OCI-LY7 (cell line): ENCODE measurements around the gene CAB39. TPM values are rescaled to one million over a fixed set of nuclear protein-coding genes. Genes with fewer than 3 reads are reported as not detected.

Experiments
- BruUV-seq: library from RNA; stranded (reverse); fragments of 400-500 nt; replicated peaks from 2 replicates; lab custom pipeline; 2021; lab: Mats Ljungman, UMichigan
- CTCF ChIA-PET: fragments of 300-600 bp; sonication (Branson Sonifier 250); formaldehyde crosslinking; loops from one replicate; lab custom pipeline; 2022; ENCODE audit warnings: antibody characterized with exemption; ENCODE audit not compliant: unreplicated experiment; lab: Charles Lee
- POLR2A ChIA-PET: fragments of 300-600 bp; sonication (Branson Sonifier 250); formaldehyde crosslinking; loops from one replicate; lab custom pipeline; 2022; ENCODE audit warnings: antibody characterized with exemption; lab: Charles Lee
- DNase-seq: peaks from one replicate; pipeline ENCODE4 v3.0.0-alpha.2; 2015; ENCODE audit warnings: low spot score
- H2AFZ ChIP-seq: fragments of 200-600 bp; sonication (generic), shearing (Covaris generic); 2 replicates; pipeline ENCODE4 v1.6.1; 2014; ENCODE audit warnings: mild to moderate bottlenecking, antibody characterized with exemption, low read length, moderate library complexity
- H3K27ac ChIP-seq: fragments of 200-600 bp; sonication (generic); 2 replicates; pipeline ENCODE4 v1.5.1; 2014; ENCODE audit warnings: mixed run types, low read depth, mild to moderate bottlenecking, moderate library complexity, low read length, inconsistent platforms; ENCODE audit not compliant: poor library complexity, severe bottlenecking
- H3K36me3 ChIP-seq: fragments of 200-600 bp; sonication (generic); 2 replicates; pipeline ENCODE4 v1.6.1; 2014; ENCODE audit warnings: mild to moderate bottlenecking, antibody characterized with exemption, low read length, moderate library complexity, mixed read lengths; ENCODE audit not compliant: insufficient read depth
- H3K4me1 ChIP-seq: fragments of 200-600 bp; sonication (generic); 2 replicates; pipeline ENCODE4 v1.5.1; 2014; ENCODE audit warnings: mild to moderate bottlenecking, low read length; ENCODE audit not compliant: insufficient read depth, poor library complexity, severe bottlenecking
- H3K4me2 ChIP-seq: fragments of 200-600 bp; sonication (generic); 2 replicates; pipeline ENCODE4 v1.6.1; 2014; ENCODE audit warnings: mild to moderate bottlenecking, low read length
- H3K4me3 ChIP-seq: fragments of 200-600 bp; sonication (generic); 2 replicates; pipeline ENCODE4 v1.5.1; 2014; ENCODE audit warnings: mild to moderate bottlenecking, low read depth, low read length; ENCODE audit not compliant: poor library complexity, severe bottlenecking
- H3K79me2 ChIP-seq: fragments of 200-600 bp; sonication (generic); 2 replicates; pipeline ENCODE4 v1.6.1; 2016; ENCODE audit warnings: low read depth, mild to moderate bottlenecking, low read length, moderate library complexity, mixed read lengths; ENCODE audit not compliant: insufficient read depth
- H3K9me2 ChIP-seq: fragments of 200-600 bp; sonication (generic); 2 replicates; pipeline ENCODE4 v1.6.1; 2016; ENCODE audit warnings: mild to moderate bottlenecking, low read length, mixed read lengths; ENCODE audit not compliant: insufficient read depth
- H3K9me3 ChIP-seq: fragments of 200-600 bp; sonication (generic); 2 replicates; pipeline ENCODE4 v1.6.1; 2014; ENCODE audit warnings: mild to moderate bottlenecking, mixed run types, low read length, mixed read lengths
- H4K20me1 ChIP-seq: fragments of 200-600 bp; sonication (generic); 2 replicates; pipeline ENCODE4 v1.6.1; 2014; ENCODE audit warnings: mild to moderate bottlenecking, antibody characterized with exemption, low read length, moderate library complexity, mixed read lengths; ENCODE audit not compliant: insufficient read depth
- EZH2phosphoT487 ChIP-seq: fragments of 200-600 bp; sonication (generic); IDR thresholded peaks from 2 replicates; pipeline ENCODE4 v1.6.1; 2018; ENCODE audit warnings: low read depth, borderline replicate concordance, mild to moderate bottlenecking, mixed run types, antibody characterized with exemption, low read length, moderate library complexity, mixed read lengths
- intact Hi-C: fragments of 100-400 bp; cut with micrococcal nuclease; formaldehyde crosslinking; loops from one replicate; pipeline ENCODE4 v1.10.0; 2022; ENCODE audit not compliant: unreplicated experiment
- total RNA-seq, 2 experiments: library from RNA; depleted of rRNA in 1 of 2; stranded (reverse); fragments of >200 nt in 1 of 2; shearing (Covaris generic) in 1 of 2; gene quantifications; 2 replicates each; pipeline ENCODE4 v1.2.3, GENCODE V29; 2014 to 2022
- TF ChIP-seq, protein P1 (sequence below): fragments of 200-600 bp; sonication (generic); conservative IDR thresholded peaks from 2 replicates; pipeline ENCODE4 v1.5.1; 2014; ENCODE audit warnings: mild to moderate bottlenecking, antibody characterized with exemption, low read length, moderate library complexity, mixed read lengths

CAB39 gene
- total RNA-seq, 2 experiments from 2014 or later: 39.3 to 53.4 TPM

- POLR2A ChIA-PET: no interaction called here
- H3K36me3 ChIP-seq: peaks cover 76% of the 10 kb centered on the region
- H3K4me3 ChIP-seq: no peak overlapping the region
- H3K4me1 ChIP-seq: no peaks in the 10 kb centered on the region
- BruUV-seq: no TSS peak
- no peaks in the 10 kb centered on the region for H4K20me1 ChIP-seq
- no peak overlapping the region for H3K4me2 ChIP-seq
- H2AFZ ChIP-seq: no peak overlapping the region
- no peak overlapping the region for H3K27ac ChIP-seq
- no peaks in the 10 kb centered on the region for H3K9me2 ChIP-seq
- TF ChIP-seq EZH2phosphoT487: no peak
- TF ChIP-seq, protein P1, sequence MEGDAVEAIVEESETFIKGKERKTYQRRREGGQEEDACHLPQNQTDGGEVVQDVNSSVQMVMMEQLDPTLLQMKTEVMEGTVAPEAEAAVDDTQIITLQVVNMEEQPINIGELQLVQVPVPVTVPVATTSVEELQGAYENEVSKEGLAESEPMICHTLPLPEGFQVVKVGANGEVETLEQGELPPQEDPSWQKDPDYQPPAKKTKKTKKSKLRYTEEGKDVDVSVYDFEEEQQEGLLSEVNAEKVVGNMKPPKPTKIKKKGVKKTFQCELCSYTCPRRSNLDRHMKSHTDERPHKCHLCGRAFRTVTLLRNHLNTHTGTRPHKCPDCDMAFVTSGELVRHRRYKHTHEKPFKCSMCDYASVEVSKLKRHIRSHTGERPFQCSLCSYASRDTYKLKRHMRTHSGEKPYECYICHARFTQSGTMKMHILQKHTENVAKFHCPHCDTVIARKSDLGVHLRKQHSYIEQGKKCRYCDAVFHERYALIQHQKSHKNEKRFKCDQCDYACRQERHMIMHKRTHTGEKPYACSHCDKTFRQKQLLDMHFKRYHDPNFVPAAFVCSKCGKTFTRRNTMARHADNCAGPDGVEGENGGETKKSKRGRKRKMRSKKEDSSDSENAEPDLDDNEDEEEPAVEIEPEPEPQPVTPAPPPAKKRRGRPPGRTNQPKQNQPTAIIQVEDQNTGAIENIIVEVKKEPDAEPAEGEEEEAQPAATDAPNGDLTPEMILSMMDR: no peak
- intact Hi-C loops: no loop called here
- DNase-seq: no peak
- no peaks in the 10 kb centered on the region for H3K9me3 ChIP-seq
- CTCF ChIA-PET: no interaction called here
- no peaks in the 10 kb centered on the region for H3K79me2 ChIP-seq
Measured at GRCh38 chr2:230765611-230766300, 53.1 kb downstream of the CAB39 start.

- Histone ChIP-seq H3K27ac (no peak overlapping the region), H3K79me2 (no peaks in the 10 kb centered on the region), H2AFZ (no peak overlapping the region), H3K4me1 (no peaks in the 10 kb centered on the region), H3K9me2 (no peaks in the 10 kb centered on the region), H3K4me2 (no peak overlapping the region), H4K20me1 (no peaks in the 10 kb centered on the region), H3K4me3 (no peak overlapping the region), H3K9me3 (no peaks in the 10 kb centered on the region), H3K36me3 (peaks cover 69% of the 10 kb centered on the region)
- BruUV-seq: no TSS peak
- no peak for TF ChIP-seq EZH2phosphoT487
- DNase-seq: no peak
- CTCF ChIA-PET: no interaction called here
- POLR2A ChIA-PET: interaction anchor here (0.6 to 1.0 kb wide), 3 partner anchors 28 to 588 kb away, joined by 3 to 4 read pairs (median 3); no protein-coding TSS in a partner anchor
- intact Hi-C loops: no loop called here
Measured at GRCh38 chr2:230767862-230768388, 55.3 kb downstream of the CAB39 start.

DNA sequence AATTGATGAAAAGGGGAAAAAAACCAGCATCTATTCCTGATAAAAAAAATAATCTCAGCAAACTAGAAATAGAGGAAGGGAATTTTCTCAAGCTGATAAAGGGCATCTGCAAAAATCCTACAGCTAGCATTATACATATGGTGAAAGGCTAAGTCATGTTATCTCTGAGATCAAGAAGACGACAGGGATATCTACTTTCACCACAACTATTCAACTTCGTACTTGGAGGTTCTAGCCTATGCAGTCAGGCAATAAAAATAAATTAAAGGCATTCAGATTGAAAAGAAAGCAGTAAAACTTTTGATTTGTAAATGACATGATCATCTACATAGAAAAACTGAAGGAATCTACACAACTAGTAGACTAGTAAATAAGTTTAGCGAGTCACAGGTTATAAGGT, 58.2 kb downstream of the CAB39 start:
- Histone ChIP-seq H2AFZ (no peak overlapping the region), H3K4me3 (no peak overlapping the region), H3K36me3 (peaks cover 58% of the 10 kb centered on the region), H3K9me2 (no peaks in the 10 kb centered on the region), H3K4me1 (no peaks in the 10 kb centered on the region), H3K9me3 (no peaks in the 10 kb centered on the region), H4K20me1 (no peaks in the 10 kb centered on the region), H3K79me2 (no peaks in the 10 kb centered on the region), H3K27ac (no peak overlapping the region), H3K4me2 (no peak overlapping the region)
- POLR2A ChIA-PET: interaction anchor here (0.6 to 1.1 kb wide), 3 partner anchors 15 to 216 kb away, joined by 3 to 6 read pairs (median 3); no protein-coding TSS in a partner anchor
- CTCF ChIA-PET: no interaction called here
- intact Hi-C loops: no loop called here
- no peak for DNase-seq
- no TSS peak for BruUV-seq
- TF ChIP-seq, protein P1: no peak
- TF ChIP-seq EZH2phosphoT487: no peak
